Endothelial cell (in vitro differentiated cells): Measurements from ENCODE around the gene ZFR2. TPM values are rescaled to one million over a fixed set of nuclear protein-coding genes. Genes with fewer than 3 reads are reported as not detected.

ENCODE experiments used
- DNase-seq: peaks from one replicate; pipeline ENCODE4 v3.0.0; 2021; ENCODE audit warnings: low spot score
- H3K27ac Mint-ChIP-seq: one replicate; pipeline ENCODE4 v1.8.0; 2021; ENCODE audit warnings: mixed read lengths, inconsistent platforms; ENCODE audit not compliant: unreplicated experiment
- H3K27me3 Mint-ChIP-seq: one replicate; pipeline ENCODE4 v1.8.0; 2021; ENCODE audit warnings: mild to moderate bottlenecking, moderate library complexity, mixed read lengths, inconsistent platforms; ENCODE audit not compliant: unreplicated experiment
- H3K36me3 Mint-ChIP-seq: one replicate; pipeline ENCODE4 v1.8.0; 2021; ENCODE audit warnings: mild to moderate bottlenecking, low read depth, mixed read lengths, inconsistent platforms; ENCODE audit not compliant: unreplicated experiment
- H3K4me1 Mint-ChIP-seq: one replicate; pipeline ENCODE4 v1.8.0; 2021; ENCODE audit warnings: mild to moderate bottlenecking, mixed read lengths, inconsistent platforms; ENCODE audit not compliant: unreplicated experiment
- H3K4me3 Mint-ChIP-seq: one replicate; pipeline ENCODE4 v1.8.0; 2021; ENCODE audit warnings: mild to moderate bottlenecking, mixed read lengths, inconsistent platforms; ENCODE audit not compliant: unreplicated experiment
- H3K9me3 Mint-ChIP-seq: one replicate; pipeline ENCODE4 v1.8.0; 2021; ENCODE audit warnings: mixed read lengths, inconsistent platforms; ENCODE audit not compliant: unreplicated experiment
- CTCF ChIP-seq: fragments of 200-600 bp; sonication (generic); IDR thresholded peaks from one replicate; pipeline ENCODE4 v1.5.0; 2021; ENCODE audit warnings: antibody characterized with exemption; ENCODE audit not compliant: unreplicated experiment
- total RNA-seq: library from RNA; stranded (reverse); fragmentation: NEBNext Ultra II Directional; extraction: Animal tissue kit (Norgen Biotek cat#: 25700); gene quantifications from one replicate; pipeline ENCODE4 v1.2.1, GENCODE V29; 2021; ENCODE audit not compliant: unreplicated experiment

The ZFR2 gene
- total RNA-seq, 1 donor from 2014 or later: 1.8 TPM

GRCh38 chr19:3765121-3765520, 103.7 kb downstream of the ZFR2 start:
- DNase-seq: no peak

GRCh38 chr19:3762501-3763459, 106.1 kb downstream of the ZFR2 start, which contains the start of gene MRPL54:
Gene MRPL54, plus strand, starts transcription at chr19:3762682. Its CDS starts 19 bp downstream, at chr19:3762701.
- peaks cover 8% of the 10 kb centered on the region for H3K4me1 Mint-ChIP-seq
- H3K4me3 Mint-ChIP-seq: peak within 1 kb of the TSS; percentile 99
- peak; percentile 99 for DNase-seq
- peak within 1 kb of the TSS; percentile 98 for H3K27ac Mint-ChIP-seq
- no peaks in the 10 kb centered on the region for H3K9me3 Mint-ChIP-seq
- peaks cover 8% of the 10 kb centered on the region for H3K36me3 Mint-ChIP-seq
- peaks cover 2% of the 10 kb centered on the region for H3K27me3 Mint-ChIP-seq
- TF ChIP-seq CTCF: no peak

More at GRCh38 chr19:3765121-3765520, 103.7 kb downstream of the ZFR2 start:
- no peaks in the 10 kb centered on the region for H3K9me3 Mint-ChIP-seq
- H3K4me3 Mint-ChIP-seq: no peak overlapping the region
- H3K27ac Mint-ChIP-seq: no peak overlapping the region
- no peak for TF ChIP-seq CTCF
- peaks cover 8% of the 10 kb centered on the region for H3K4me1 Mint-ChIP-seq
- peaks cover 4% of the 10 kb centered on the region for H3K27me3 Mint-ChIP-seq
- H3K36me3 Mint-ChIP-seq: peaks cover 12% of the 10 kb centered on the region

GRCh38 chr19:3762130-3762473, 106.7 kb downstream of the ZFR2 start:
- peaks cover 8% of the 10 kb centered on the region for H3K4me1 Mint-ChIP-seq
- DNase-seq: no peak
- peak overlapping the region; percentile 98 for H3K27ac Mint-ChIP-seq
- H3K27me3 Mint-ChIP-seq: peaks cover 2% of the 10 kb centered on the region
- H3K9me3 Mint-ChIP-seq: no peaks in the 10 kb centered on the region
- H3K36me3 Mint-ChIP-seq: peaks cover 8% of the 10 kb centered on the region
- peak overlapping the region; percentile 95 for H3K4me3 Mint-ChIP-seq
- no peak for TF ChIP-seq CTCF

- Mint-ChIP-seq H3K27me3 (peaks cover 2% of the 10 kb centered on the region), H3K27ac (peak within 1 kb of the TSS; percentile 98), H3K4me3 (peak within 1 kb of the TSS; percentile 99), H3K36me3 (peaks cover 6% of the 10 kb centered on the region), H3K4me1 (peaks cover 8% of the 10 kb centered on the region), H3K9me3 (no peaks in the 10 kb centered on the region)
- TF ChIP-seq CTCF: peak; percentile 62
- DNase-seq: peak; percentile 98
These were observed 107.3 kb downstream of the ZFR2 start, which contains the start of gene APBA3 for GRCh38 chr19:3761382-3762129. Gene APBA3, minus strand, starts transcription at chr19:3761692. Its CDS starts 1,428 bp downstream, at chr19:3760264.
